HEK293 (cell line): Measurements from ENCODE around the gene NDUFB1.

Source experiments
- CTCF ChIA-PET: fragments of 350-600 bp; formaldehyde crosslinking; extraction: SDS; loops from one replicate; lab custom pipeline; 2021; ENCODE audit warnings: antibody characterized with exemption; lab: Yijun Ruan, JAX
- POLR2A ChIA-PET: fragments of 300-600 bp; formaldehyde crosslinking; extraction: SDS; loops from one replicate; lab custom pipeline; 2020; ENCODE audit warnings: antibody characterized with exemption, inconsistent platforms; lab: Yijun Ruan, JAX
- H3K27ac ChIP-seq: fragments of 200-500 bp; sonication (Bioruptor generic); 2 replicates; pipeline ENCODE4 v1.5.1; 2014; ENCODE audit warnings: low read depth, low read length, control low read depth, inconsistent platforms; ENCODE audit errors: extremely low read depth
- H3K36me3 ChIP-seq, 2 experiments: fragments of 200-500 bp in 1 of 2; sonication (Bioruptor generic) in 1 of 2; 1 replicate in 1 of 2; 2 replicates in 1 of 2; pipeline ENCODE4 v1.5.1; 2014 to 2017; ENCODE audit warnings: inconsistent platforms in 2 of 2, low read length in 2 of 2; ENCODE audit not compliant: control insufficient read depth in 2 of 2, insufficient read depth in 1 of 2
- H3K4me1 ChIP-seq: fragments of 200-500 bp; sonication (Bioruptor generic); 2 replicates; pipeline ENCODE4 v1.5.1; 2014; ENCODE audit warnings: mild to moderate bottlenecking, low read length, inconsistent platforms; ENCODE audit not compliant: control insufficient read depth, insufficient read depth
- H3K4me3 ChIP-seq: 2 replicates; pipeline ENCODE4 v1.5.1; 2011; ENCODE audit warnings: low read depth, mild to moderate bottlenecking, control low read depth, low read length, moderate library complexity
- H3K9me3 ChIP-seq: fragments of 200-500 bp; sonication (Bioruptor generic); 2 replicates; pipeline ENCODE4 v1.5.1; 2014; ENCODE audit warnings: low read depth, low read length, inconsistent platforms; ENCODE audit not compliant: control insufficient read depth, insufficient read depth
- GLIS1 ChIP-seq: fragments of 450-650 bp; formaldehyde crosslinking; IDR thresholded peaks from 2 replicates; pipeline ENCODE4 v1.5.1; 2016; ENCODE audit warnings: missing biosample characterization, missing genetic modification characterization
- OSR2 ChIP-seq: fragments of 450-650 bp; formaldehyde crosslinking; IDR thresholded peaks from 2 replicates; pipeline ENCODE4 v1.5.1; 2016; ENCODE audit warnings: missing biosample characterization, missing genetic modification characterization
- PRDM6 ChIP-seq: fragments of 450-650 bp; formaldehyde crosslinking; IDR thresholded peaks from 2 replicates; pipeline ENCODE4 v1.5.1; 2017; ENCODE audit warnings: missing biosample characterization, missing genetic modification characterization
- SETDB1 ChIP-seq: IDR thresholded peaks from one replicate; pipeline ENCODE4 v1.6.1; 2017; ENCODE audit warnings: mild to moderate bottlenecking, low read length, moderate library complexity, mixed read lengths; ENCODE audit not compliant: insufficient read length
- ZEB2 ChIP-seq: fragments of 450-650 bp; formaldehyde crosslinking; IDR thresholded peaks from 2 replicates; pipeline ENCODE4 v1.5.1; 2016; ENCODE audit warnings: missing biosample characterization, missing genetic modification characterization
- ZFP3 ChIP-seq: fragments of 450-650 bp; formaldehyde crosslinking; IDR thresholded peaks from 2 replicates; pipeline ENCODE4 v1.5.1; 2016; ENCODE audit warnings: low read depth, missing biosample characterization, missing genetic modification characterization
- ZFP37 ChIP-seq: fragments of 450-650 bp; formaldehyde crosslinking; IDR thresholded peaks from 2 replicates; pipeline ENCODE4 v1.5.1; 2016; ENCODE audit warnings: missing biosample characterization, missing genetic modification characterization
- ZNF184 ChIP-seq: fragments of 450-650 bp; IDR thresholded peaks from 2 replicates; pipeline ENCODE4 v1.5.1; 2018; ENCODE audit warnings: missing biosample characterization, mild to moderate bottlenecking, missing genetic modification characterization
- ZNF311 ChIP-seq: fragments of 450-650 bp; formaldehyde crosslinking; IDR thresholded peaks from 2 replicates; pipeline ENCODE4 v1.5.1; 2017; ENCODE audit warnings: missing biosample characterization, missing genetic modification characterization, borderline replicate concordance
- ZNF335 ChIP-seq: fragments of 450-650 bp; formaldehyde crosslinking; conservative IDR thresholded peaks from 2 replicates; pipeline ENCODE4 v1.5.1; 2016; ENCODE audit warnings: missing biosample characterization, missing genetic modification characterization
- ZNF391 ChIP-seq: fragments of 450-650 bp; formaldehyde crosslinking; IDR thresholded peaks from 2 replicates; pipeline ENCODE4 v1.5.1; 2016; ENCODE audit warnings: low read depth, missing biosample characterization, missing genetic modification characterization, borderline replicate concordance
- ZNF48 ChIP-seq: fragments of 450-650 bp; formaldehyde crosslinking; IDR thresholded peaks from 2 replicates; pipeline ENCODE4 v1.5.1; 2016; ENCODE audit warnings: missing biosample characterization, missing genetic modification characterization
- ZNF560 ChIP-seq: fragments of 450-650 bp; formaldehyde crosslinking; IDR thresholded peaks from 2 replicates; pipeline ENCODE4 v1.5.1; 2017; ENCODE audit warnings: missing biosample characterization, missing genetic modification characterization, borderline replicate concordance
- ZSCAN4 ChIP-seq: fragments of 450-650 bp; formaldehyde crosslinking; IDR thresholded peaks from 2 replicates; pipeline ENCODE4 v1.5.1; 2017; ENCODE audit warnings: missing biosample characterization, missing genetic modification characterization
- TF ChIP-seq, protein P1 (sequence below): fragments of 450-650 bp; formaldehyde crosslinking; IDR thresholded peaks from 2 replicates; pipeline ENCODE4 v1.5.1; 2016; ENCODE audit warnings: missing biosample characterization, missing genetic modification characterization, borderline replicate concordance
- TF ChIP-seq, protein P2 (sequence below): fragments of 450-650 bp; formaldehyde crosslinking; IDR thresholded peaks from 2 replicates; pipeline ENCODE4 v1.5.1; 2016; ENCODE audit warnings: missing biosample characterization, missing genetic modification characterization
- TF ChIP-seq, protein P3 (sequence below): fragments of 450-650 bp; formaldehyde crosslinking; IDR thresholded peaks from 2 replicates; pipeline ENCODE4 v1.5.1; 2017; ENCODE audit warnings: missing biosample characterization, missing genetic modification characterization
- TF ChIP-seq, protein P4 (sequence below): fragments of 450-650 bp; formaldehyde crosslinking; IDR thresholded peaks from 2 replicates; pipeline ENCODE4 v1.5.1; 2016; ENCODE audit warnings: missing biosample characterization, missing genetic modification characterization

Gene NDUFB1

DNA sequence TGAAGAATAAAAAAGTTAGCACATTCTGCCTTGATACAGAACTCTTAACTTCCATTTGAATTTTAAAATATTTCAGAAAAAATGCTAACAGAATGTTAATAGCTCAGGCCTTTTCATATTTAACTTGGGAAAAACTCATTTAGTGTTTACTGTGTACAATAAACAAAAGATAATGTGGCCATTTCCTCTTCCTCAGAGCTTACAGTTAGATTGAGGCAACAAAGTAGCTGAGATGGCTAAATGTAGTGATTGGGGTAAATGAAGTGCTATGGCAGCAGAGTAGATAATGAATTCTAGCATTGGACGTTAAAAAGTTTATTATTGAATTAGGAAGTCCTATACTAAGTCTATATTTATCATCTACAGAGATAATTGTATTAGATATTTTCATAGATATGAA is 12.9 kb upstream of the NDUFB1 start:
- no peak for TF ChIP-seq ZFP37 (tag by site-specific recombination)
- TF ChIP-seq, protein P1, sequence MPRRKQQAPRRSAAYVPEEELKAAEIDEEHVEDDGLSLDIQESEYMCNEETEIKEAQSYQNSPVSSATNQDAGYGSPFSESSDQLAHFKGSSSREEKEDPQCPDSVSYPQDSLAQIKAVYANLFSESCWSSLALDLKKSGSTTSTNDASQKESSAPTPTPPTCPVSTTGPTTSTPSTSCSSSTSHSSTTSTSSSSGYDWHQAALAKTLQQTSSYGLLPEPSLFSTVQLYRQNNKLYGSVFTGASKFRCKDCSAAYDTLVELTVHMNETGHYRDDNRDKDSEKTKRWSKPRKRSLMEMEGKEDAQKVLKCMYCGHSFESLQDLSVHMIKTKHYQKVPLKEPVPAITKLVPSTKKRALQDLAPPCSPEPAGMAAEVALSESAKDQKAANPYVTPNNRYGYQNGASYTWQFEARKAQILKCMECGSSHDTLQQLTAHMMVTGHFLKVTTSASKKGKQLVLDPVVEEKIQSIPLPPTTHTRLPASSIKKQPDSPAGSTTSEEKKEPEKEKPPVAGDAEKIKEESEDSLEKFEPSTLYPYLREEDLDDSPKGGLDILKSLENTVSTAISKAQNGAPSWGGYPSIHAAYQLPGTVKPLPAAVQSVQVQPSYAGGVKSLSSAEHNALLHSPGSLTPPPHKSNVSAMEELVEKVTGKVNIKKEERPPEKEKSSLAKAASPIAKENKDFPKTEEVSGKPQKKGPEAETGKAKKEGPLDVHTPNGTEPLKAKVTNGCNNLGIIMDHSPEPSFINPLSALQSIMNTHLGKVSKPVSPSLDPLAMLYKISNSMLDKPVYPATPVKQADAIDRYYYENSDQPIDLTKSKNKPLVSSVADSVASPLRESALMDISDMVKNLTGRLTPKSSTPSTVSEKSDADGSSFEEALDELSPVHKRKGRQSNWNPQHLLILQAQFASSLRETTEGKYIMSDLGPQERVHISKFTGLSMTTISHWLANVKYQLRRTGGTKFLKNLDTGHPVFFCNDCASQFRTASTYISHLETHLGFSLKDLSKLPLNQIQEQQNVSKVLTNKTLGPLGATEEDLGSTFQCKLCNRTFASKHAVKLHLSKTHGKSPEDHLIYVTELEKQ (tag by site-specific recombination) = no peak
- TF ChIP-seq, protein P2, sequence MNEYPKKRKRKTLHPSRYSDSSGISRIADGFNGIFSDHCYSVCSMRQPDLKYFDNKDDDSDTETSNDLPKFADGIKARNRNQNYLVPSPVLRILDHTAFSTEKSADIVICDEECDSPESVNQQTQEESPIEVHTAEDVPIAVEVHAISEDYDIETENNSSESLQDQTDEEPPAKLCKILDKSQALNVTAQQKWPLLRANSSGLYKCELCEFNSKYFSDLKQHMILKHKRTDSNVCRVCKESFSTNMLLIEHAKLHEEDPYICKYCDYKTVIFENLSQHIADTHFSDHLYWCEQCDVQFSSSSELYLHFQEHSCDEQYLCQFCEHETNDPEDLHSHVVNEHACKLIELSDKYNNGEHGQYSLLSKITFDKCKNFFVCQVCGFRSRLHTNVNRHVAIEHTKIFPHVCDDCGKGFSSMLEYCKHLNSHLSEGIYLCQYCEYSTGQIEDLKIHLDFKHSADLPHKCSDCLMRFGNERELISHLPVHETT (tag by site-specific recombination) = no peak
- TF ChIP-seq, protein P3, sequence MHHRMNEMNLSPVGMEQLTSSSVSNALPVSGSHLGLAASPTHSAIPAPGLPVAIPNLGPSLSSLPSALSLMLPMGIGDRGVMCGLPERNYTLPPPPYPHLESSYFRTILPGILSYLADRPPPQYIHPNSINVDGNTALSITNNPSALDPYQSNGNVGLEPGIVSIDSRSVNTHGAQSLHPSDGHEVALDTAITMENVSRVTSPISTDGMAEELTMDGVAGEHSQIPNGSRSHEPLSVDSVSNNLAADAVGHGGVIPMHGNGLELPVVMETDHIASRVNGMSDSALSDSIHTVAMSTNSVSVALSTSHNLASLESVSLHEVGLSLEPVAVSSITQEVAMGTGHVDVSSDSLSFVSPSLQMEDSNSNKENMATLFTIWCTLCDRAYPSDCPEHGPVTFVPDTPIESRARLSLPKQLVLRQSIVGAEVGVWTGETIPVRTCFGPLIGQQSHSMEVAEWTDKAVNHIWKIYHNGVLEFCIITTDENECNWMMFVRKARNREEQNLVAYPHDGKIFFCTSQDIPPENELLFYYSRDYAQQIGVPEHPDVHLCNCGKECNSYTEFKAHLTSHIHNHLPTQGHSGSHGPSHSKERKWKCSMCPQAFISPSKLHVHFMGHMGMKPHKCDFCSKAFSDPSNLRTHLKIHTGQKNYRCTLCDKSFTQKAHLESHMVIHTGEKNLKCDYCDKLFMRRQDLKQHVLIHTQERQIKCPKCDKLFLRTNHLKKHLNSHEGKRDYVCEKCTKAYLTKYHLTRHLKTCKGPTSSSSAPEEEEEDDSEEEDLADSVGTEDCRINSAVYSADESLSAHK (tag by site-specific recombination) = no peak
- no peak for TF ChIP-seq ZNF391 (tag by site-specific recombination)
- no peak for TF ChIP-seq ZNF184 (tag by site-specific recombination)
- no peak for TF ChIP-seq PRDM6 (tag by site-specific recombination)
- TF ChIP-seq ZFP3 (tag by site-specific recombination) = no peak
- no peak for TF ChIP-seq ZEB2
- TF ChIP-seq ZNF311 (tag by site-specific recombination) = no peak
- no peak for TF ChIP-seq ZNF335 (tag by site-specific recombination)
- no peak for TF ChIP-seq GLIS1
- no peak for TF ChIP-seq SETDB1
- no peak for TF ChIP-seq OSR2 (tag by site-specific recombination)
- TF ChIP-seq ZSCAN4 (tag by site-specific recombination) = no peak
- TF ChIP-seq, protein P4, sequence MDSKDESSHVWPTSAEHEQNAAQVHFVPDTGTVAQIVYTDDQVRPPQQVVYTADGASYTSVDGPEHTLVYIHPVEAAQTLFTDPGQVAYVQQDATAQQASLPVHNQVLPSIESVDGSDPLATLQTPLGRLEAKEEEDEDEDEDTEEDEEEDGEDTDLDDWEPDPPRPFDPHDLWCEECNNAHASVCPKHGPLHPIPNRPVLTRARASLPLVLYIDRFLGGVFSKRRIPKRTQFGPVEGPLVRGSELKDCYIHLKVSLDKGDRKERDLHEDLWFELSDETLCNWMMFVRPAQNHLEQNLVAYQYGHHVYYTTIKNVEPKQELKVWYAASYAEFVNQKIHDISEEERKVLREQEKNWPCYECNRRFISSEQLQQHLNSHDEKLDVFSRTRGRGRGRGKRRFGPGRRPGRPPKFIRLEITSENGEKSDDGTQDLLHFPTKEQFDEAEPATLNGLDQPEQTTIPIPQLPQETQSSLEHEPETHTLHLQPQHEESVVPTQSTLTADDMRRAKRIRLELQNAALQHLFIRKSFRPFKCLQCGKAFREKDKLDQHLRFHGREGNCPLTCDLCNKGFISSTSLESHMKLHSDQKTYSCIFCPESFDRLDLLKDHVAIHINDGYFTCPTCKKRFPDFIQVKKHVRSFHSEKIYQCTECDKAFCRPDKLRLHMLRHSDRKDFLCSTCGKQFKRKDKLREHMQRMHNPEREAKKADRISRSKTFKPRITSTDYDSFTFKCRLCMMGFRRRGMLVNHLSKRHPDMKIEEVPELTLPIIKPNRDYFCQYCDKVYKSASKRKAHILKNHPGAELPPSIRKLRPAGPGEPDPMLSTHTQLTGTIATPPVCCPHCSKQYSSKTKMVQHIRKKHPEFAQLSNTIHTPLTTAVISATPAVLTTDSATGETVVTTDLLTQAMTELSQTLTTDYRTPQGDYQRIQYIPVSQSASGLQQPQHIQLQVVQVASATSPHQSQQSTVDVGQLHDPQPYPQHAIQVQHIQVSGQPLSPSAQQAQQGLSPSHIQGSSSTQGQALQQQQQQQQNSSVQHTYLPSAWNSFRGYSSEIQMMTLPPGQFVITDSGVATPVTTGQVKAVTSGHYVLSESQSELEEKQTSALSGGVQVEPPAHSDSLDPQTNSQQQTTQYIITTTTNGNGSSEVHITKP (tag by site-specific recombination) = no peak
- no peak for TF ChIP-seq ZNF48 (tag by site-specific recombination)
- TF ChIP-seq ZNF560 (tag by site-specific recombination) = no peak
- Histone ChIP-seq H3K4me3 (no peak overlapping the region), H3K4me1 (no peaks in the 10 kb centered on the region), H3K9me3 (no peaks in the 10 kb centered on the region), H3K36me3 (peaks cover 71 to 87% of the 10 kb centered on the region in 2 experiments), H3K27ac (no peak overlapping the region)
- CTCF ChIA-PET = interaction anchor here (1.4 to 2.6 kb wide), 4 partner anchors 10 to 323 kb away, joined by 6 to 12 read pairs (median 7); no protein-coding TSS in a partner anchor
- POLR2A ChIA-PET = no interaction called here
